Stimulated activated naive CD8-positive, alpha-beta T cell treated with anti-CD3 and anti-CD28 coated beads, Interleukin-15, amount 100 ng/mL, for 72 hours (primary cell): ENCODE results near the gene THSD7B.

Experiments used
- ATAC-seq: fragments of 150-1000 bp; cut with Tn5 transposase; 2 replicates; pipeline ENCODE4 v1.10.0; 2021; ENCODE audit warnings: mild to moderate bottlenecking, moderate library complexity
- DNase-seq, 2 donors: peaks; one replicate each; pipeline ENCODE4 v3.0.0; 2021 to 2022
- H3K27ac Mint-ChIP-seq, 2 donors: one replicate each; pipeline ENCODE4 v1.8.0; 2022; ENCODE audit warnings: mild to moderate bottlenecking in 2 of 2, mixed read lengths in 2 of 2, moderate library complexity in 2 of 2
- H3K27me3 Mint-ChIP-seq: one replicate; pipeline ENCODE4 v1.8.0; 2022; ENCODE audit warnings: mixed read lengths
- H3K4me1 Mint-ChIP-seq: one replicate; pipeline ENCODE4 v1.8.0; 2022; ENCODE audit warnings: mild to moderate bottlenecking, mixed read lengths
- H3K4me3 Mint-ChIP-seq, 2 donors: one replicate each; pipeline ENCODE4 v1.8.0; 2022; ENCODE audit warnings: mild to moderate bottlenecking in 2 of 2, mixed read lengths in 2 of 2, moderate library complexity in 1 of 2
- H3K9me3 Mint-ChIP-seq, 2 donors: one replicate each; pipeline ENCODE4 v1.8.0; 2022; ENCODE audit warnings: mixed read lengths in 2 of 2

THSD7B gene

DNA sequence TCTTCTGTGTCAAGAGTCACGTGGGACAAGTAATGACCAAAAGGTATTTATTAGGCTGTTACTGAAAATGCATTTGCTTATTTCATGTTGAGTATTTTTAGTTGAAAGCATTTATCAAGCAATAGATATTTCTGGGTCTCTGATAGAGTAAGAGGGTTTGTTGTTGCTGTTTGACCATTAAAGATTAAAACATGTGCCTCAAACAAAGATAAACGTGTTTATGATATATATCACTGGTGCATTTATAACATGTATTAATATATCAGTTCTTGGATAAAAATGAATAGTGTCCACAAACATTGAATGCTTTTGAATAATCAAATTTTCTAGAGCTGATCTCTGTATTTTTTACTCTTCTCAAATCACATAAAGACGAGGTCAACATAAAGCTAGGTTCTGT is 467.7 kb downstream of the THSD7B start:
- no peak for ATAC-seq
- Mint-ChIP-seq H3K4me3 (no peak overlapping the region), H3K27me3 (no peaks in the 10 kb centered on the region), H3K4me1 (no peaks in the 10 kb centered on the region), H3K27ac (no peak overlapping the region), H3K9me3 (no peaks in the 10 kb centered on the region)
- DNase-seq, result no peak

DNA sequence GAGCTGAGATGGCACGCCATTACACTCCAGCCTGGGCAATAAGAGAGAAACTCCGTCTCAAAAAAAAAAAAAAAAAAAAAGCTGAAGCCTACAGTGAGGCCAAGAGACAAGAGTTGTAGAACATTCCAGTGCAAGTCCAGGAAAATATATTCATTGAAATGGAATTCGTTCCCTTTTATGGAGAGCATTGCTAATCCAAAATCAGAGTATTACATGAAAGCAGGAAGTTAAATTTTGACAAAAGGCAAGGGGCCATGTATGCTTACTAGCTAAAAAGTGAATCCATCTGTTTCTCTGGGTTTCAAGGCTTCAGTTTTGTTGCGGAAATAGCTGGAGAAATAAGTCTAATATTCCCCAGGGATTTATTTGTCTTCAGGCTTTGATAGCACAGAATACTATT is 471.7 kb downstream of the THSD7B start:
- ATAC-seq, result no peak
- no peaks in the 10 kb centered on the region for H3K9me3 Mint-ChIP-seq

DNA sequence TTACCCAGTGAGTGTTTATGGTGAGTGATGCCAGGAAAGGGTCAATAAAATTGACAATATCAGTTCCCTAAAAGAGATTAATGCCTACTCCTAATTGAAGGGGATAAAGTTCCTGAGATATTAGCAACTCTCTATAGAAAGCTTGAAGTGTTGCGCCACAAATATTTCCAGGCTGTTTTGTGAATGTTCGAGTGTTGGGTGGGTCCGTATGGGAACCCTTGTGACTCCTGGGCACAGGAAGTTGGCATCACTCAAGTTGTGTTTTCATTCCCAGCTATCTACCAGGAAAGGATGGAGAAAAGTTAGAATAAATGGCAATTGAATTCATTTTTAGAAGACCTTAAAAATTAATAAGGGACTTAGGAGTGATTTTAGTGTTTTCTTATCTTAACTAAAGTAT is 472.7 kb downstream of the THSD7B start:
- DNase-seq, result no peak
- no peak for ATAC-seq
- no peak overlapping the region for H3K27ac Mint-ChIP-seq
- no peak overlapping the region for H3K4me3 Mint-ChIP-seq
- H3K27me3 Mint-ChIP-seq, result no peaks in the 10 kb centered on the region
- no peaks in the 10 kb centered on the region for H3K9me3 Mint-ChIP-seq
- H3K4me1 Mint-ChIP-seq, result no peaks in the 10 kb centered on the region

More for the DNA sequence above, 471.7 kb downstream of the THSD7B start:
- Mint-ChIP-seq H3K4me1 (no peaks in the 10 kb centered on the region), H3K4me3 (no peak overlapping the region), H3K27me3 (no peaks in the 10 kb centered on the region), H3K27ac (no peak overlapping the region)
- DNase-seq, result no peak

DNA sequence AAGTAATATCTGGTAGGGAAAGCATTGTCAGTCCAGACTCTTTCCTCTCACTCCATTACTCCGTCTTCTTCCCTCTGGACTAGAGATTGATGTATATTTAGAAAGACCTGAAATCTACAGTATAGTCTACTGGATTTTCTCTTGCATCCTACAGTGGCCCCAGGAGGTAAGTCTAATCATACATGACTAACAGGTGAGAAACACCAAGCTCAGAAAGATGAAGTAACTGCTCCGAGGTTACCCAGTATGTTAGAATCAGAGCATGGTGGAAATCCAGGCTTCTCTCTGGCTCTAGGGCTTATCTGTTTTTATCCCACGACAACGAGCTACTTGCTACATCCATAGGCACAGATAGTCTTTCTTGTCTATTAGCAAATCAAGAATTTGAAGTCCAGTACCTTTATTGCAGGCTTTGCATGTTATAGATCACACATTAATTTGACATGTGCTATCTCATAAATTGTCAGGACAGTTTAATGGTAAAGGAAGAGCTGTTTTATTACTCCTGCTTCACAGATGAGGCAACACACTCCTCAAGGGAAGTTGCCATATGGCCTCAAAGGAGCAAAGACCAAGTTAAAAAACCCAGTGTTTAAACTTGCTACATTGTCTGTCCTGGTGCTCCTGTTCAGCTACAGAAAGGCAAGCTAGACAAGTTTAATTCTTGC is 484.3 kb downstream of the THSD7B start:
- no peaks in the 10 kb centered on the region for H3K4me1 Mint-ChIP-seq
- H3K27me3 Mint-ChIP-seq, result no peaks in the 10 kb centered on the region
- DNase-seq, result no peak
- no peak for ATAC-seq
- no peaks in the 10 kb centered on the region for H3K9me3 Mint-ChIP-seq
- no peak overlapping the region for H3K27ac Mint-ChIP-seq
- no peak overlapping the region for H3K4me3 Mint-ChIP-seq

DNA sequence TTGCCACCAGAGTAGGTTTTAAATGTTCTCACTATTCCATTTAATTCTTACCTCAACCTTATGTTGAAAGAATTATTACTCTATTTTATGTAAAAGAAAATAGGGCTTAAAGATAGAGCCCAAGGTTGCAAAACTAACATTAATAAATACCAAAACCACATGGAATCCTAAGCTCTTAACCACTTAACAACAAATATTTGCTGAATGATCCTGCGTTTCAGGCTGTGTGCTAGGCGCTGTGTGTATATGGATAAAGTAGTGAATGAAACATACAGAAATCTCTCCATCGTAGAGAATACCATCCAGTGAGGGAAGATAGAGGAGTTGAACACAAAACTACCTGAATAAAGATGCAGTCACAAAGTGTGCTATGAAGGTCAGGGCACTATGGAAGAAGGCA is 485.1 kb downstream of the THSD7B start:
- no peak overlapping the region for H3K27ac Mint-ChIP-seq
- H3K4me1 Mint-ChIP-seq, result no peaks in the 10 kb centered on the region
- ATAC-seq (no peak), DNase-seq (no peak)
- no peaks in the 10 kb centered on the region for H3K27me3 Mint-ChIP-seq
- no peaks in the 10 kb centered on the region for H3K9me3 Mint-ChIP-seq
- no peak overlapping the region for H3K4me3 Mint-ChIP-seq

DNA sequence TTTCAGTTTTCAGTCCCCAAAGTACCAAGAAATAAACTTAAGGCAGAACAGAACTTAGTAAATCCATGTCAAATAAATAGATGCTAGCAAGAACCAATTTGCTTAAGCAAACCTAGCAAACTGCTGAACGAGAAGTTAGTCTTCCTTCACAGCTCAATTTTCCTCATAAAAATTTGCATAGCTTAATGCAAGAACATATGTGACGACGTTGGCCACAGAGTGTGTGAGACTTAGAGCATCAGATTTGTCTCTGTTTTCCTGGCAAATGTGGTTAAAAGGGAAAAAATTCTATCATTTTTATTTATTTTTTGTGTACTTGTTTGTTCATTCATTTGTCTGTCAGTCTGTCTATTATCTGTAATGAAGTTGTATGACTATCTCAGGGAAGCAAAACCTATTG is 485.7 kb downstream of the THSD7B start:
- H3K27me3 Mint-ChIP-seq, result no peaks in the 10 kb centered on the region
- no peak for ATAC-seq
- no peak for DNase-seq
- no peak overlapping the region for H3K4me3 Mint-ChIP-seq
- H3K4me1 Mint-ChIP-seq, result no peaks in the 10 kb centered on the region
- no peaks in the 10 kb centered on the region for H3K9me3 Mint-ChIP-seq
- no peak overlapping the region for H3K27ac Mint-ChIP-seq

DNA sequence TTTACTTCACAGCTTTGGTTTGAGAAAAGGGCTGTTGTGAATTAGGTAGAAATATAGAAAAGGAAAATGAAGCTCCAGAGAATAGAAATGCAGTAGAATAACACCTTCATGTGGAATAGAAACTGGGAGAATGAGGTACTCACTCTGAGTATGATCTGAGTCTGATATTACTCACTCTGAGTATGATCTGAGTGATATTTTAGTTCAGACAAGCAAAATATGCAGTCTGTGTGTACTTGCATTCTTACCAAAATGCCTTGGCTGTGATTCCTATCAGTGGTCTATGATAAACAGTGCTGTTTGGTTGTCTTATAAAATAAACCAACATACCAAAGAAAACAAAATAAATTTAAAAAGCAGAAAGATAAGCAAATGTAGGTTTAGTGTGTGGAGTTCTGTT is 487.6 kb downstream of the THSD7B start:
- H3K4me1 Mint-ChIP-seq, result no peaks in the 10 kb centered on the region
- ATAC-seq (no peak), DNase-seq (no peak)
- no peak overlapping the region for H3K4me3 Mint-ChIP-seq
- no peaks in the 10 kb centered on the region for H3K9me3 Mint-ChIP-seq
- H3K27me3 Mint-ChIP-seq, result no peaks in the 10 kb centered on the region
- H3K27ac Mint-ChIP-seq, result no peak overlapping the region

DNA sequence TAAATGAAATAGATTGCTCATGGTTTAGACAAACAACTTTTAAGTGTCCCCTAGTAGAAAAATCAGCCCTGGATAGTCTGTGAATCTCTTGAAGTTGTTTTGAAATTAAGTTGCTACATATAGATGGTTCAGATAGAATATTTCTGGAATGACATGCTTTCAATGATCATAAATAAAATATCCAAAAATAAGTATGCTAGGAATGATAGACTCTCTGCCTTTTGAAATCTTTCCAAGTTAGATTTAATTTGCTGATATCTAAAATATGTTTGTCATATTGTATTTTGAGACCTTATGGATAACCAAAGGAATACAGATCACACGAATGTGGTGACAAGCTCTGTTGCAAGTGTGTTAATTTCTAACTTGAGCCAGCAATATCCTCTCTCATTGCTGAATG is 488.7 kb downstream of the THSD7B start:
- H3K27ac Mint-ChIP-seq, result no peak overlapping the region
- no peaks in the 10 kb centered on the region for H3K9me3 Mint-ChIP-seq
- no peak overlapping the region for H3K4me3 Mint-ChIP-seq
- ATAC-seq (no peak), DNase-seq (no peak)
- H3K27me3 Mint-ChIP-seq, result no peaks in the 10 kb centered on the region
- H3K4me1 Mint-ChIP-seq, result no peaks in the 10 kb centered on the region

DNA sequence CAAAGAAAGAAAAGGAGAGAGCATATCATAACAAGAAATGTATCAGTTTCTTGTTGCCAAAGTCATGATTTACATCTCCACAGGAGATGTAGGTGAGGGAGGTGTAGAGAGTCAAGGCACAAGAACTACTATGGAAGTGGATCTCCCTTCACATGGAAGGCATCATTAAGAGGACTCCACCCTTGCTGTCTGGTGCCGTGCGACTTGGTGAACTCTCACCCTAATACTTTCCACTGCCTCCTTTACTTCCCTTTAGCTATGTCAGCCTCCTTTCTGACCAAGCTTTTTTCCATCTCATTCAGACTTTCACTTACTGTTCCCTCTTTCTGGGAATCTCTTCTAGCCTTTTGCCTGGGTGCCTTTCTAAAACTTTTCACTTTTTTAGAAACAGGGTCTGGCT is 490.0 kb downstream of the THSD7B start:
- Mint-ChIP-seq H3K9me3 (no peaks in the 10 kb centered on the region), H3K27me3 (no peaks in the 10 kb centered on the region), H3K4me1 (no peaks in the 10 kb centered on the region), H3K4me3 (no peak overlapping the region), H3K27ac (no peak overlapping the region)
- ATAC-seq, result no peak
- DNase-seq, result no peak

DNA sequence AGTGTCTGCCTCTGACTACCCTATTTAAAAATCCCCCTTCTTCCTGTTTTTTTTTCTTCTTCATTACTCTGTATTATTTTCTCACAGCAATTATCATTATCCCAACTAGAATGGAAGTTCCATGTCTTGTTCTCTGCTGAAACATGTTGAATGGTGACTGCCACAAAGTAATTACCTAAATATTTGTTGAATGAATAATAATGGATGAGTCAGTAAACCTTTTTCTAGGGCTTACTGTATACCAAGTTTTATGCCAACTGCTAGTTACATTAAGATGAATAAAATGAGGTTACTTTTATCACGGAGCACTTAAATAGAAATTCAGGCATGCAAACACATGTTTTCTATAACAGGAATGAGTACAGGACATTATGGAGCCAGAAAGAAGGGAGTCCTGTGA is 490.6 kb downstream of the THSD7B start:
- H3K9me3 Mint-ChIP-seq, result no peaks in the 10 kb centered on the region
- no peaks in the 10 kb centered on the region for H3K27me3 Mint-ChIP-seq
- no peak overlapping the region for H3K4me3 Mint-ChIP-seq
- no peak overlapping the region for H3K27ac Mint-ChIP-seq
- no peak for DNase-seq
- ATAC-seq, result no peak
- no peaks in the 10 kb centered on the region for H3K4me1 Mint-ChIP-seq

DNA sequence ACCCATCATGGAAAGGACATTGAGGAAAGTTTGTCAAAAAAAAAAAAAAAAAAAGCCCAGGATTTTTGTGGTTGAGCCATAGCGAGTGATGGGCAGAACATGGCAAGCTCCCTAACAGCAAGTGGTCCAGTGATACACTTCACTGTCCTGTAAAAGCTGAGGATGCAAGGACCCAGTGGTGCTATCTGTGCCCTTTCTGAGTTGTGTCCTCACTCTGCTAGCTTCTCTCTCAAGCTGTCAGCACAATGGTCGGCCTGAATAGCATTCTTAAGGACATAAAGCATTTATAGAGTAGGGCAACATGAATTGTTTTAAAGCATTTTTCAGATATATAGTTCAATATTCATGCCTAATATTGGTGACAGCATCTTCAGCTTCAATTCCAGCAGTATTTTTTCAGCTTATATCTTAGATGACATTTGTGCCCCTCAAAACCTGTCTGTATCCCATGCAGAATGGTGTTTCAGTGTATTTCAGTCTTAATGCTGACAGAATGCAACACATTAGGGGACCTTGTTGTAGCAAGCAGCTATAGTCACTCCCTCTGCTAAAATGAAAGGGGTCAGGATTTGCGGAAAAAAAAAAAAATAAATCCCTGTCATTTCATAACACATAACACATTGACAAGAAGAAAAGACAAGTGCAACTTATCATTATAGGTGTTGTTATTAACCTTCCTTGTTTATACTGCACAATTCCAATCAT is 496.7 kb downstream of the THSD7B start:
- ATAC-seq, result no peak
- Mint-ChIP-seq H3K9me3 (no peaks in the 10 kb centered on the region), H3K4me1 (no peaks in the 10 kb centered on the region), H3K27ac (no peak overlapping the region), H3K27me3 (no peaks in the 10 kb centered on the region), H3K4me3 (no peak overlapping the region)
- no peak for DNase-seq

DNA sequence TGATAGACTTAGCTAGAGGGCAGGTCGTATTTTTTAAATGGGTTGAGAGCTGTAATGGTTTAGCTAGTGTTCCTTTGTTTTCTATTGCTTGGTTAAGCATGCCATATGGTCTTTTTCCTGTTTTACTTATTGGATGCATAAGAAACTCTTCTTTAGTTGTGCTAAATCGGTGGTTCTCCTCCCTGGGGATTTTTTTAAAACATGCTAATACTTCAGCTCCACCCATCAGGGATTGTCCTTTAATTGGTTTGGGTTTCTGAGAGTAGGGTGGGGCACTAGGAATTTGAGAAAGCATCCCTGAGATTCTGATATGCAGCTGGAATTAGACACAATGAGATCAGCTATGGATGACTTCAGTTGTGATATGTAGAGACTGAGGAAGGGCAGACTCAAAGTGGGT is 497.2 kb downstream of the THSD7B start:
- ATAC-seq (no peak), DNase-seq (no peak)
- no peak overlapping the region for H3K4me3 Mint-ChIP-seq
- H3K9me3 Mint-ChIP-seq, result no peaks in the 10 kb centered on the region
- no peaks in the 10 kb centered on the region for H3K27me3 Mint-ChIP-seq
- H3K4me1 Mint-ChIP-seq, result no peaks in the 10 kb centered on the region
- H3K27ac Mint-ChIP-seq, result no peak overlapping the region

DNA sequence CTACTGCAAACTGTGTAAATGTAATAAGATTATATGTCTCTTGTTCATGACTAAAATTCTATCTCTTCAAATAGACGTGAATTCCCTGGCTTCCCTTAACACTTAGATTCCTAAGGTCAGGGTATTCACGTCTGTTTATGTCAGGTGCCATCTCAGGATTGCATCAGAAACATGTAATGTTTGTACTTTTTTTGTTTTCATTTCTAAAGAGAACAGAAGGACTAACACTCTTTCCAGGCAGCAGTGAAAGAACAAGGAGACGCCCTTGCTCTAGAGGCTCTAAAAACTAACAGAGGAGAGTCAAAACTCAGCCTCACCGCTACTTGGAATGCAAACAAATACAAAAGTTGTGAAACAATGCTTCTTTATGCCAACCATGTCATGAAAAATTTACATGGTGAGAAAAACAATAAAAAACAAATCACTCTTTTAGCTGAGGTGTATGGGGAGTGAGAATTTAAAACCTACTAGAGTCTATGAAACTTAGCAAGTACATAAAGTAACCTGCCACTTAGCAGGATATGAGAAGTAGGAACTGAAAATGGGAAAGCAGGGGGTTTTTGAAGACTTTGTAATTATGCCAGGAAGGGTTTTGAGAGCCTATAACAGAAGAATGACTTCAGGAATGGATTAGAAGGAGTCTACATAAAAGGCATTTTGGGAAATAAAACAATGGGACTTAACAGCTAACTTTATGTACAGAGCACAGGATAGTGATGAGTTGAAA is 522.7 kb downstream of the THSD7B start:
- H3K27me3 Mint-ChIP-seq, result no peaks in the 10 kb centered on the region
- peaks cover 6 to 8% of the 10 kb centered on the region in 2 donors for H3K9me3 Mint-ChIP-seq
- H3K4me1 Mint-ChIP-seq, result no peaks in the 10 kb centered on the region
- no peak overlapping the region for H3K4me3 Mint-ChIP-seq
- no peak for ATAC-seq
- no peak overlapping the region for H3K27ac Mint-ChIP-seq
- DNase-seq, result no peak

DNA sequence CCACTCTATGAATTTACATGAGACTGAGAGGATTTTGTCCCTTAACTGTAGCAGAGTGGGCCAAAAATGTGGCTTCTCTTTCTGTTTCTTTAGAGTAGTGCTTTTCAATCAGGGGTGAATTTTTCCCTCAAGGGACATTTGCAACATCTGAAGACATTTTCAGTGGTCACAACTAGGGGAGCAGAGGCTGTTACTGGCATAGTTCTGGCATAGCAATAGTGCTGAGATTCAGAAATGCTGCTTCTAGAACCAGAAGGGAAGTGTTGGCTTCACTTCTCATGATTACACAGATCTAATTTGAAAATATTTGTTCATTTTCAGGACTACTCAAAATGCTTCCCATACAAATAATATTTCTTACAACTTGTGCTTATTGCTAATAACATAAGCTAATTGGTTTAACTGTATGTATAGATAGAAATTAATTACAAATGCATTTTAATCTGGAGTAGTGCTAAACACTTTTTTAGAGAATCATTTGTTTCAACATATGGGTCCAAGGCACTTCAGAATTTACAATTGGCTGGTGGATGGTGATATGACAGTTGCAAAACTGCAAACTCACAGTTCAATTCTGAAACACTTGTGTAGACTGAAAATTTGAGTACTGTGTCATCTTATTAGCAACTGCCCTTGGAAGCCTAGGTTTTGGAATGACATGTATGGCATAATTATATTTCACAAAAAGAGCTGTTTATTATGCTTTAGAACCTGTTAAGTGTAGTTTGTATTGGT is 526.7 kb downstream of the THSD7B start:
- Mint-ChIP-seq H3K27ac (no peak overlapping the region), H3K27me3 (no peaks in the 10 kb centered on the region), H3K9me3 (no peaks in the 10 kb centered on the region), H3K4me1 (no peaks in the 10 kb centered on the region), H3K4me3 (no peak overlapping the region)
- no peak for DNase-seq
- ATAC-seq, result no peak

DNA sequence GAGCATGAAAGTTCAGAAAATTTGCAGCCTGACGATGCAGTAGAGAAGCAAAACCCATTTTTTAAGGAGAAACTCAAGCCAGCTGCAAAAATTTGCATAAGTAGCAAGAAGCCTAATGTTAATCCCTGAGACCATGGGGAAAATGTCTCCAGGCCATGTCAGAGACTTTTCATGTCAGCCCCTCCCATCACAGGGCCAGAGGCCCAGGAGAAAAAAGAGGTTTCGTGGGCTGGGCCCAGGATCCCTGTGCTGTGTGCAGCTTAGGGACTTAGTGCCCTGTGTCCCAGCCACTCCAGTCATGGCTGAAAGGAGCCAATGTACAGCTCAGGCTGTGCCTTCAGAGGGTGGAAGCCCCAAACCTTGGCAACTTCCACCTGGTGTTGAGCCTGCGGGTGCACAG is 533.0 kb downstream of the THSD7B start:
- no peaks in the 10 kb centered on the region for H3K27me3 Mint-ChIP-seq
- H3K4me3 Mint-ChIP-seq, result no peak overlapping the region
- H3K27ac Mint-ChIP-seq, result no peak overlapping the region
- H3K4me1 Mint-ChIP-seq, result no peaks in the 10 kb centered on the region
- DNase-seq, result no peak
- peaks cover 6 to 7% of the 10 kb centered on the region in 2 donors for H3K9me3 Mint-ChIP-seq
- ATAC-seq, result no peak

DNA sequence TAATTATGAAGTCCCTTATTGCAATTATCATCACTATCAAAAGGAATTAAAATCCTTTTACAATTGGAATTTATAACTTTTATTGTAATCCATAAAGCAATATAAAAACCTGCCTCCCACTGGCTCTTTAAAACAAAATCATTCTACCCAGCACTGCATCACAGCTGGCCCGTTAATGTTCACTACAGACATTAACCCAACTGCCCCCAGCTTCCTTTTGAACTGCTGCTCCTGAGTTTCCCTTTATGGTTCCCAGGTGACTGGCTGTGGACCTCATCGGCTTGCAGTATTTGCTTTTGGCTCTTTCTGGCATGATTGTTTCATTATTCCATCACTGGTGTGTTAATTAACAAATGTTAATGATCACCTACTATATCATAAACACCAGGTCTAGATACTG is 535.6 kb downstream of the THSD7B start:
- no peaks in the 10 kb centered on the region for H3K4me1 Mint-ChIP-seq
- H3K9me3 Mint-ChIP-seq, result peaks cover 6 to 7% of the 10 kb centered on the region in 2 donors
- DNase-seq (no peak), ATAC-seq (no peak)
- H3K27ac Mint-ChIP-seq, result no peak overlapping the region
- no peaks in the 10 kb centered on the region for H3K27me3 Mint-ChIP-seq
- H3K4me3 Mint-ChIP-seq, result no peak overlapping the region
